GM21717 (cell line): Measurements from ENCODE around the gene CLDN15.
A peak's percentile ranks its signal among the peaks of the same experiment; 100 is the strongest.
"Not testable (repeated sequence)": the region's sequence is repeated elsewhere in the genome, so short reads cannot be mapped to it uniquely, and the experiment has no call there.

ENCODE experiments used
- ATAC-seq: cut with Tn5 transposase; IDR thresholded peaks from one replicate; pipeline ENCODE4 v1.9.1; 2021; ENCODE audit warnings: mild to moderate bottlenecking, moderate library complexity; ENCODE audit not compliant: unreplicated experiment

The CLDN15 gene

GRCh38 chr7:101223528-101223927 is 14.1 kb downstream of the CLDN15 start:
- no peak for ATAC-seq

GRCh38 chr7:101222275-101222830 is 15.2 kb downstream of the CLDN15 start:
- no peak for ATAC-seq

- no peak for ATAC-seq
These were observed 17.3 kb downstream of the CLDN15 start for GRCh38 chr7:101220295-101220694.

- ATAC-seq, result peak; percentile 6
These were observed 19.1 kb downstream of the CLDN15 start for GRCh38 chr7:101218236-101219125.

GRCh38 chr7:101217388-101218235 is 20.0 kb downstream of the CLDN15 start, which contains the start of the genes PLOD3 and ZNHIT1:
Gene PLOD3 (minus strand): TSS chr7:101217581. CDS start chr7:101217274, 307 bp downstream.
Gene ZNHIT1 (plus strand): TSS chr7:101218165. CDS start chr7:101218196, 31 bp downstream.
- ATAC-seq, result peak; percentile 62

- peak; percentile 13 for ATAC-seq
These were observed 20.7 kb downstream of the CLDN15 start for GRCh38 chr7:101216860-101217387.

- ATAC-seq, result no peak
These were observed 21.4 kb downstream of the CLDN15 start for GRCh38 chr7:101216001-101216859.

GRCh38 chr7:101212014-101212413 is 25.6 kb downstream of the CLDN15 start:
- no peak for ATAC-seq

GRCh38 chr7:101211501-101211900 is 26.1 kb downstream of the CLDN15 start:
- ATAC-seq, result no peak

GRCh38 chr7:101210143-101210542 is 27.5 kb downstream of the CLDN15 start:
- ATAC-seq, result no peak

- no peak for ATAC-seq
These were observed 28.8 kb downstream of the CLDN15 start for GRCh38 chr7:101208794-101209193.

- no peak for ATAC-seq
These were observed 30.1 kb downstream of the CLDN15 start for GRCh38 chr7:101207459-101207858.

- ATAC-seq, result no peak
These were observed 30.9 kb downstream of the CLDN15 start for GRCh38 chr7:101206665-101207042.

- ATAC-seq, result no peak
These were observed 31.5 kb downstream of the CLDN15 start for GRCh38 chr7:101205901-101206664.

- ATAC-seq, result not testable (repeated sequence)
These were observed 33.6 kb downstream of the CLDN15 start for GRCh38 chr7:101203740-101204738.

- no peak for ATAC-seq
These were observed 35.0 kb downstream of the CLDN15 start for GRCh38 chr7:101202603-101202918.

- no peak for ATAC-seq
These were observed 35.7 kb downstream of the CLDN15 start for GRCh38 chr7:101201695-101202602.
